Endodermal cell (in vitro differentiated cells): ENCODE results near the gene ZMYM3. TPM values are rescaled to one million over a fixed set of nuclear protein-coding genes. Genes with fewer than 3 reads are reported as not detected.
"Not testable (repeated sequence)": the region's sequence is repeated elsewhere in the genome, so short reads cannot be mapped to it uniquely, and the experiment has no call there.

Experiments
- DNase-seq: peaks from one replicate; pipeline ENCODE4 v3.0.0-alpha.2; 2017
- H3K27ac ChIP-seq: 2 replicates; pipeline ENCODE4 v1.5.1; 2013; ENCODE audit warnings: mild to moderate bottlenecking, low read depth, low read length, moderate library complexity
- H3K27me3 ChIP-seq: 2 replicates; pipeline ENCODE4 v1.6.1; 2013; ENCODE audit warnings: mild to moderate bottlenecking, low read length, moderate library complexity; ENCODE audit not compliant: insufficient read depth, control insufficient read depth, poor library complexity, severe bottlenecking
- H3K36me3 ChIP-seq: 2 replicates; pipeline ENCODE4 v1.7.0; 2013; ENCODE audit warnings: mild to moderate bottlenecking, low read length, moderate library complexity; ENCODE audit not compliant: control insufficient read depth, insufficient read depth
- H3K4me1 ChIP-seq: one replicate; pipeline ENCODE4 v1.7.0; 2013; ENCODE audit warnings: low read length; ENCODE audit not compliant: control insufficient read depth, insufficient read depth
- H3K4me3 ChIP-seq: 2 replicates; pipeline ENCODE4 v1.5.1; 2013; ENCODE audit warnings: mild to moderate bottlenecking, low read length, moderate library complexity
- H3K9ac ChIP-seq: 2 replicates; pipeline ENCODE4 v1.6.1; 2013; ENCODE audit warnings: mild to moderate bottlenecking, low read length, moderate library complexity; ENCODE audit not compliant: poor library complexity, severe bottlenecking; ENCODE audit errors: extremely low read depth
- H3K9me3 ChIP-seq: 2 replicates; pipeline ENCODE4 v1.6.1; 2013; ENCODE audit warnings: mild to moderate bottlenecking, low read length, moderate library complexity; ENCODE audit not compliant: control insufficient read depth
- H3K27ac Mint-ChIP-seq: 2 replicates; pipeline ENCODE4 v1.8.0; 2020; ENCODE audit warnings: mixed read lengths
- H3K27me3 Mint-ChIP-seq: 2 replicates; pipeline ENCODE4 v1.8.0; 2021; ENCODE audit warnings: mild to moderate bottlenecking, mixed read lengths; ENCODE audit not compliant: insufficient read depth
- H3K36me3 Mint-ChIP-seq: 2 replicates; pipeline ENCODE4 v1.8.0; 2020; ENCODE audit warnings: low read depth, mixed read lengths
- H3K4me1 Mint-ChIP-seq: 2 replicates; pipeline ENCODE4 v1.8.0; 2020; ENCODE audit warnings: mixed read lengths
- H3K4me3 Mint-ChIP-seq: 2 replicates; pipeline ENCODE4 v1.8.0; 2020; ENCODE audit warnings: mild to moderate bottlenecking, moderate library complexity, mixed read lengths
- H3K9me3 Mint-ChIP-seq: 2 replicates; pipeline ENCODE4 v1.8.0; 2020; ENCODE audit warnings: mild to moderate bottlenecking, mixed read lengths
- WGBS, 2 experiments: methylation state at CpG; one replicate each; pipeline versions ENCODE4 v1.1.5 to v1.1.7; 2013; ENCODE audit warnings: missing lambda C conversion rate in 2 of 2, mixed read lengths in 1 of 2; ENCODE audit not compliant: insufficient coverage in 1 of 2, insufficient read length in 1 of 2; 5-methylcytosine and 5-hydroxymethylcytosine counted together
- total RNA-seq, 2 donors: library from RNA; stranded (reverse); fragmentation: NEBNext Ultra II Directional in 1 of 2; extraction: Animal tissue kit (Norgen Biotek cat#: 25700) in 1 of 2; gene quantifications; 2 replicates in 1 of 2; 3 replicates in 1 of 2; pipeline ENCODE4 v1.2.1, GENCODE V29; 2021
- TF ChIP-seq, protein P1 (sequence below): fragments of 200-600 bp; sonication (generic); conservative IDR thresholded peaks from 2 replicates; pipeline ENCODE4 v1.5.0; 2021; ENCODE audit warnings: antibody characterized with exemption, mild to moderate bottlenecking

ZMYM3 gene
- total RNA-seq, 2 donors from 2014 or later: 91.0 to 91.8 TPM

DNA sequence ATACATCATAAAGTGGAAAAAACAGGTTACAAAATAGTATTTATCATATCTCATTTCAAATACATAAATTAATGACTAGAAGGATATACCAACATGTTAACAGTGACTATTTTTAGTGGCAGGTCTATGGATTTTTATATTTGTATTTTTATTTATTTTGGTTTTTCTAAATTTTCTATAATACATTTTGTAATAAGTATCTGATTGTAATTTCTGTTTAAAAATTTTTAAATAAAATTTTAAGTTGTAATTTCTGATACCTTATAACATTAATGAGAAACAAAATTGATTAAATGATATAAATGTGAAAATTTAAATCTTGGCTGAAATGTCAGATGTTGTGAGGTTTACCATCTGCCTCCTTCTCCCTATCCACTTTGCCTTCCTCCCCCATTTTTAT lies 32.0 kb upstream of the ZMYM3 start:
- Histone ChIP-seq H3K9ac (peak overlapping the region; percentile 98), H3K27ac (no peak overlapping the region), H3K9me3 (no peaks in the 10 kb centered on the region), H3K4me3 (peak overlapping the region; percentile 97), H3K4me1 (no peaks in the 10 kb centered on the region), H3K36me3 (peaks cover 39% of the 10 kb centered on the region), H3K27me3 (no peaks in the 10 kb centered on the region)
- H3K4me1 Mint-ChIP-seq: no peaks in the 10 kb centered on the region
- H3K4me3 Mint-ChIP-seq: peak overlapping the region; percentile 98
- H3K36me3 Mint-ChIP-seq: peaks cover 22% of the 10 kb centered on the region
- TF ChIP-seq, protein P1, sequence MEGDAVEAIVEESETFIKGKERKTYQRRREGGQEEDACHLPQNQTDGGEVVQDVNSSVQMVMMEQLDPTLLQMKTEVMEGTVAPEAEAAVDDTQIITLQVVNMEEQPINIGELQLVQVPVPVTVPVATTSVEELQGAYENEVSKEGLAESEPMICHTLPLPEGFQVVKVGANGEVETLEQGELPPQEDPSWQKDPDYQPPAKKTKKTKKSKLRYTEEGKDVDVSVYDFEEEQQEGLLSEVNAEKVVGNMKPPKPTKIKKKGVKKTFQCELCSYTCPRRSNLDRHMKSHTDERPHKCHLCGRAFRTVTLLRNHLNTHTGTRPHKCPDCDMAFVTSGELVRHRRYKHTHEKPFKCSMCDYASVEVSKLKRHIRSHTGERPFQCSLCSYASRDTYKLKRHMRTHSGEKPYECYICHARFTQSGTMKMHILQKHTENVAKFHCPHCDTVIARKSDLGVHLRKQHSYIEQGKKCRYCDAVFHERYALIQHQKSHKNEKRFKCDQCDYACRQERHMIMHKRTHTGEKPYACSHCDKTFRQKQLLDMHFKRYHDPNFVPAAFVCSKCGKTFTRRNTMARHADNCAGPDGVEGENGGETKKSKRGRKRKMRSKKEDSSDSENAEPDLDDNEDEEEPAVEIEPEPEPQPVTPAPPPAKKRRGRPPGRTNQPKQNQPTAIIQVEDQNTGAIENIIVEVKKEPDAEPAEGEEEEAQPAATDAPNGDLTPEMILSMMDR: no peak
- H3K9me3 Mint-ChIP-seq: peaks cover 44% of the 10 kb centered on the region
- no peak overlapping the region for H3K27ac Mint-ChIP-seq
- DNase-seq: no peak
- H3K27me3 Mint-ChIP-seq: no peaks in the 10 kb centered on the region

DNA sequence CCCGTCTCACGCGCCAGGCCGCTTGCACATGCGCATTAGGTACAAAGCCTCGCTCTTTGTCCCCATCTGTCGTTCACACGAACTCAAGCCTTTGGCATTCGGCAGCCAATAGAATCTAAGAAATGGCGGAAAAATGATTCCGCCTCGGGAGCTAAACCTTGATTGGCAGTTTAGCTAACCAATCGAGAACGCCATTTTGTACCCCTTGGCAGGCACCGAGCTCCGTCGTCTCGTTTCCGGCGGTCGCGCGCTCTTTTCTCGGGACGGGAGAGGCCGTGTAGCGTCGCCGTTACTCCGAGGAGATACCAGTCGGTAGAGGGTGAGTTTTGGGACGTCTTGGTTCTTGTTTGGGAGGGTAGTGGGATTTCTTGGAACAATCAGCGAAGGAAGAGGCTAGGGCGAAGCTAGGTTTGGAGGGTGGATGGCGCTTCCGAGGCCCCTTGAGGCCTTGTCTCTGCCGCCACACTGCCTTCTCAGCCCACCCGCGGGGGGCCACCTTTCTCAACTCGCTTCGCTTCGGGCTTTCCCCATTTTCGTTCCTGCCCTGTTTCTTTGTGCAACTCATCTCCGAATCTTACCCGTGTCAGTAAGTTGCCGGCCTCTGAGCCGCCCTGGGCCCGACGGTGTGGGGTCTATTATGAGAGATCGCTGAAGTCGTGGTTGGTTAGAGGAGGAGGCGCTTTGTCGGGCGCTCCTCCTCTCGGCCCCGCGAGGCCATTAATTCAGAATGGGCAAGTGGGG lies 29.6 kb upstream of the ZMYM3 start, which contains the start of gene NONO:
Gene NONO, plus strand, starts transcription at position 233 of the 741 bp plus-strand sequence. CDS start 7,003 bp downstream, outside the sequence.
- peaks cover 56% of the 10 kb centered on the region for H3K9me3 Mint-ChIP-seq
- peaks cover 10% of the 10 kb centered on the region for H3K9me3 ChIP-seq
- no peaks in the 10 kb centered on the region for H3K4me1 Mint-ChIP-seq
- peak within 1 kb of the TSS; percentile 99 for H3K27ac Mint-ChIP-seq
- peak within 1 kb of the TSS; percentile 97 for H3K4me3 ChIP-seq
- peak within 1 kb of the TSS; percentile 99 for H3K27ac ChIP-seq
- H3K4me3 Mint-ChIP-seq: peak within 1 kb of the TSS; percentile 98
- peak within 1 kb of the TSS; percentile 98 for H3K9ac ChIP-seq
- no peaks in the 10 kb centered on the region for H3K27me3 Mint-ChIP-seq
- peak; percentile 92 for DNase-seq
- H3K36me3 ChIP-seq: peaks cover 25% of the 10 kb centered on the region
- H3K36me3 Mint-ChIP-seq: peaks cover 12% of the 10 kb centered on the region
- TF ChIP-seq, protein P1: peak; percentile 8
- no peaks in the 10 kb centered on the region for H3K4me1 ChIP-seq
- 0% methylated on average over 6 to 53 of the region's 57 CpGs for WGBS, 2 experiments
- no peaks in the 10 kb centered on the region for H3K27me3 ChIP-seq

DNA sequence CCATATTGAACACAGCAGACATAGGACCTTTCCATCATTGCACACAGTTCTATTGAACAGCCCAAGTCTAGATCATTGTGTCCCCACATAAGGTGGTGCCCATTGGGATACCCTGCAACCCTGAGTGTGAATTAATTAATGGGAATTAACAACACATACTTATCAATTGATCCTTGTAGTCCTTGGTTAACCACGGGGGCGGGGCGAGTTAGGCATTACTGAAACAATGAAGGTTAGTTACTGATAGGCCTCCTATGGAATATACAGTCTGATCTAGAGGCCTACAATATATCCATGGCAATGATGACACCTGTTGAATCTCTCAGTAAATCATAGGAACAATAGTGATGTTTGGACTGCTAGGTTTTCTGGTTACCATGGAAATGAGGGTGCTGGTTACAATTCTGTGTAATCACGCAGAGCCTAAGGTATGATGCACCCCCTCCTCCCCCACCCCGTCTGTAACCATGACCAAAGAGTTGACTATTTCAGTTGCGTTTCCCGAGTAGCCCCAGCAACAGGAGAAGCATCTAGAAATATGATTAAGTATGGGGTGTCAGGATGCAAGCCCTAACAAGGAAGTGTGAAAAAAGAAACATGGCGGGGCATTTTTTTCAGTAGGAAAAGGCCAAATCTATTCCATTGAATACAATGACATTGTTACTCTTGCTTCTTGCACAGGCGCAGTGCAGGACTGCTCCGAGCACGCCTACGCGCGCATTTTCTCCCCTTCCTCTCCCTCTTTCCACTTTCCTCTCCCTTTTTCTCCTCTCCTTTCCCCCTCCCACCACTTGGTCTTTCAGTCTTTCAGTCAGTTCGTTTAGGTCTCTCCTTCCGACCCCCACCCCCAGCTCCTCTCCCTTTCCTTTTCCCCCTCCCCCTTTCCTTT lies 28.8 kb upstream of the ZMYM3 start:
- WGBS, 2 experiments: 24 to 33% methylated on average over 3 to 14 of the region's 16 CpGs
- H3K36me3 Mint-ChIP-seq: peaks cover 11% of the 10 kb centered on the region
- H3K27me3 Mint-ChIP-seq: no peaks in the 10 kb centered on the region
- peaks cover 56% of the 10 kb centered on the region for H3K9me3 Mint-ChIP-seq
- H3K9me3 ChIP-seq: peaks cover 10% of the 10 kb centered on the region
- H3K27ac Mint-ChIP-seq: peak overlapping the region; percentile 99
- peak overlapping the region; percentile 74 for H3K4me3 ChIP-seq
- peak overlapping the region; percentile 98 for H3K9ac ChIP-seq
- peak overlapping the region; percentile 85 for H3K27ac ChIP-seq
- H3K4me3 Mint-ChIP-seq: peak overlapping the region; percentile 98
- H3K4me1 ChIP-seq: no peaks in the 10 kb centered on the region
- H3K36me3 ChIP-seq: peaks cover 22% of the 10 kb centered on the region
- TF ChIP-seq, protein P1: no peak
- H3K27me3 ChIP-seq: no peaks in the 10 kb centered on the region
- DNase-seq: no peak
- no peaks in the 10 kb centered on the region for H3K4me1 Mint-ChIP-seq

DNA sequence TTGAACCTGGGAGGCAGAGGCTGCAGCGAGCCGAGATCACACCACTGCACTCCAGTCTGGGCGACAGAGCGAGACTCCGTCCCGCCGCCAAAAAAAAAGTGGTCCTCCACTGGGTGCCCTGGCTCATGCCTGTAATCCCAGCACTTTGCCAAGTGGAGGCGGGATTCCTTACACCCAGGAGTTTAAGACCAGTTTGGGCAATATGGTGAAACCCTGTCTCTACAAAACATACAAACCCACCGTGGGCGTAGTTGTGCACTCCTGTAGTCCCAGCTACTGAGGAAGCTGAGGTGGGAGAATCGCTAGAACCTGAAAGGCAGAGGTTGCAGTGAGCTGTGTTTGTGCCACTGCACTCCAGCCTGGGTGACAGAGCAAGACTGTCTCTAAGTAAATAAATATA lies 27.4 kb upstream of the ZMYM3 start:
- 97% methylated on average over 10 of the region's 11 CpGs; no CpG with 5 or more reads in 1 of the 2 experiments for WGBS, 2 experiments
- DNase-seq, H3K9me3 ChIP-seq, H3K4me1 Mint-ChIP-seq, H3K4me3 ChIP-seq, H3K9ac ChIP-seq, H3K27me3 ChIP-seq, H3K27ac ChIP-seq, H3K27ac Mint-ChIP-seq, H3K4me3 Mint-ChIP-seq, H3K4me1 ChIP-seq, H3K27me3 Mint-ChIP-seq: not testable (repeated sequence)
- Mint-ChIP-seq H3K36me3 (peaks cover 11% of the 10 kb centered on the region), H3K9me3 (peaks cover 63% of the 10 kb centered on the region)
- H3K36me3 ChIP-seq: peaks cover 17% of the 10 kb centered on the region
